ENCODE data around the gene KLK7.

DNA sequence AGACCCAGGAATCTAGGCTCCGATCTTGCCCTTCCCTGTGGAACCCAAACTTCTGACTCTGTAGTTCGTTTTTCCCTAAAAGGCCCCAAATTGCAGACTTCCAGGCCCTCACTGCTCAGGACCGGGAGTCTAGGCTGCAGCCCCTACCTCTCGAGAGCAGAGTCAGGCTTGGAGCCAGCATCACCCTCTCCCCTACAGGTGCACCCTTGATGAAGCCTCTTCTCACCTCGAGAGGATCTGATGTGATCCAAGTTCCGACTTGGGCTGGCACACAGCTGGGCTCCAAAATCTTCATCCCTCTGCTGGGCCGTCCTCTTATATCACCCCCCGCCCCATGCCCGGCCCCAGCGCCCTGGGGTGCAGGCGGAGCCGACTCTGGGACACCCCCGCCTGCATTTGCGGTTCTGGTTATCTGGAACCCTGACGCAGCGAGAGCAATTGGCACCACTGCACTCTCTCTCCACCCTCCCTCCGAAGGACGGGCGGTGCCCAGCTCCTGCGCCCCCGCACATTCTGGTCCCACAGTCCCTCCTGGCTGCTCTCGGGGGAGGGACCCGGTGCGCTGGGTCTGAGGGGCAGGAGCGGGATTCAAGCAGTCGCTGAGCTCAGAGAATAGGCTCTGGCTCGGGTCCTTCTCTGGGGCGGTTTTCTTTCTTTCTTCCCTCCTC is at the start of gene KLK7:
- TF ChIP-seq, protein P1, sequence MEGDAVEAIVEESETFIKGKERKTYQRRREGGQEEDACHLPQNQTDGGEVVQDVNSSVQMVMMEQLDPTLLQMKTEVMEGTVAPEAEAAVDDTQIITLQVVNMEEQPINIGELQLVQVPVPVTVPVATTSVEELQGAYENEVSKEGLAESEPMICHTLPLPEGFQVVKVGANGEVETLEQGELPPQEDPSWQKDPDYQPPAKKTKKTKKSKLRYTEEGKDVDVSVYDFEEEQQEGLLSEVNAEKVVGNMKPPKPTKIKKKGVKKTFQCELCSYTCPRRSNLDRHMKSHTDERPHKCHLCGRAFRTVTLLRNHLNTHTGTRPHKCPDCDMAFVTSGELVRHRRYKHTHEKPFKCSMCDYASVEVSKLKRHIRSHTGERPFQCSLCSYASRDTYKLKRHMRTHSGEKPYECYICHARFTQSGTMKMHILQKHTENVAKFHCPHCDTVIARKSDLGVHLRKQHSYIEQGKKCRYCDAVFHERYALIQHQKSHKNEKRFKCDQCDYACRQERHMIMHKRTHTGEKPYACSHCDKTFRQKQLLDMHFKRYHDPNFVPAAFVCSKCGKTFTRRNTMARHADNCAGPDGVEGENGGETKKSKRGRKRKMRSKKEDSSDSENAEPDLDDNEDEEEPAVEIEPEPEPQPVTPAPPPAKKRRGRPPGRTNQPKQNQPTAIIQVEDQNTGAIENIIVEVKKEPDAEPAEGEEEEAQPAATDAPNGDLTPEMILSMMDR (IDR thresholded peaks at IDR 0.05; ENCODE audit: low read depth, low read length) = no peak
- TF ChIP-seq POLR2A (IDR thresholded peaks at IDR 0.05; ENCODE audit: extremely low read depth, insufficient read length) (no peak), MYC (IDR thresholded peaks at IDR 0.05; ENCODE audit: low read depth, low read length) (no peak)
- TF ChIP-seq, protein P2, sequence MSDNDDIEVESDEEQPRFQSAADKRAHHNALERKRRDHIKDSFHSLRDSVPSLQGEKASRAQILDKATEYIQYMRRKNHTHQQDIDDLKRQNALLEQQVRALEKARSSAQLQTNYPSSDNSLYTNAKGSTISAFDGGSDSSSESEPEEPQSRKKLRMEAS (IDR thresholded peaks at IDR 0.05; ENCODE audit: low read depth, low read length) = no peak

All from NB4 (cell line).